Fibroblast of pulmonary artery (primary cell): ENCODE measurements around the gene LAG3.

Experiments
- DNase-seq: peaks from one replicate; pipeline ENCODE4 v3.0.0-alpha.2; 2010; ENCODE audit warnings: low read depth
- H3K4me3 ChIP-seq: replicated peaks from 2 replicates; pipeline ENCODE4 v1.5.1; 2011; ENCODE audit warnings: low read depth, mild to moderate bottlenecking, control low read depth, low read length, moderate library complexity
- TF ChIP-seq, protein P1 (sequence below): IDR thresholded peaks from 2 replicates; pipeline ENCODE4 v1.5.1; 2011; ENCODE audit warnings: mild to moderate bottlenecking, control low read depth, low read length, inconsistent platforms; ENCODE audit errors: missing control alignments

Gene LAG3

DNA sequence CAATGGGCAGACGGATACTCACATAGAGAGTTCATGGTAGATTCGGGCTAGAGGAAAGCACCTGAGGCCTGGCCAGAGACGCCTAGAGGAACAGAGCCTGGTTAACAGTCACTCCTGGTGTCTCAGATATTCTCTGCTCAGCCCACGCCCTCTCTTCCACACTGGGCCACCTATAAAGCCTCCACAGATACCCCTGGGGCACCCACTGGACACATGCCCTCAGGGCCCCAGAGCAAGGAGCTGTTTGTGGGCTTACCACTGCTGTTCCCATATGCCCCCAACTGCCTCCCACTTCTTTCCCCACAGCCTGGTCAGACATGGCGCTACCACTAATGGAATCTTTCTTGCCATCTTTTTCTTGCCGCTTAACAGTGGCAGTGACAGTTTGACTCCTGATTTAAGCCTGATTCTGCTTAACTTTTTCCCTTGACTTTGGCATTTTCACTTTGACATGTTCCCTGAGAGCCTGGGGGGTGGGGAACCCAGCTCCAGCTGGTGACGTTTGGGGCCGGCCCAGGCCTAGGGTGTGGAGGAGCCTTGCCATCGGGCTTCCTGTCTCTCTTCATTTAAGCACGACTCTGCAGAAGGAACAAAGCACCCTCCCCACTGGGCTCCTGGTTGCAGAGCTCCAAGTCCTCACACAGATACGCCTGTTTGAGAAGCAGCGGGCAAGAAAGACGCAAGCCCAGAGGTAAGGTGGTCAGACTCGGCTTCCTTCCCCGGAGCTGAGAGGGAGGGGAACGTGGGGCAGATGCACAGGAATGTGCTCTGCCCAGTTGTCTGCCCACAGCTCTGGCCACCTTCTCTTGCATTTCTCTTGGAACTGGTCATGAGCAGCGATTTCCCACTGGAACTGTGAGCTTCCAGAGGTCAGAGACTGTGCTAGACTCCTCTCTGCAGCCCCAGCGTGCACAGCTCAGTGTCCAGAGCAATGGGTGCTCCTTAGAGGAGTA, 16.9 kb downstream of the LAG3 start, which contains the start of gene CD4:
CD4 (plus strand) TSS at position 557 of the 953 bp plus-strand sequence. CDS start 10,611 bp downstream, outside the sequence.
- no peak for DNase-seq
- TF ChIP-seq, protein P1, sequence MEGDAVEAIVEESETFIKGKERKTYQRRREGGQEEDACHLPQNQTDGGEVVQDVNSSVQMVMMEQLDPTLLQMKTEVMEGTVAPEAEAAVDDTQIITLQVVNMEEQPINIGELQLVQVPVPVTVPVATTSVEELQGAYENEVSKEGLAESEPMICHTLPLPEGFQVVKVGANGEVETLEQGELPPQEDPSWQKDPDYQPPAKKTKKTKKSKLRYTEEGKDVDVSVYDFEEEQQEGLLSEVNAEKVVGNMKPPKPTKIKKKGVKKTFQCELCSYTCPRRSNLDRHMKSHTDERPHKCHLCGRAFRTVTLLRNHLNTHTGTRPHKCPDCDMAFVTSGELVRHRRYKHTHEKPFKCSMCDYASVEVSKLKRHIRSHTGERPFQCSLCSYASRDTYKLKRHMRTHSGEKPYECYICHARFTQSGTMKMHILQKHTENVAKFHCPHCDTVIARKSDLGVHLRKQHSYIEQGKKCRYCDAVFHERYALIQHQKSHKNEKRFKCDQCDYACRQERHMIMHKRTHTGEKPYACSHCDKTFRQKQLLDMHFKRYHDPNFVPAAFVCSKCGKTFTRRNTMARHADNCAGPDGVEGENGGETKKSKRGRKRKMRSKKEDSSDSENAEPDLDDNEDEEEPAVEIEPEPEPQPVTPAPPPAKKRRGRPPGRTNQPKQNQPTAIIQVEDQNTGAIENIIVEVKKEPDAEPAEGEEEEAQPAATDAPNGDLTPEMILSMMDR: no peak
- no peak within 1 kb of the TSS for H3K4me3 ChIP-seq

DNA sequence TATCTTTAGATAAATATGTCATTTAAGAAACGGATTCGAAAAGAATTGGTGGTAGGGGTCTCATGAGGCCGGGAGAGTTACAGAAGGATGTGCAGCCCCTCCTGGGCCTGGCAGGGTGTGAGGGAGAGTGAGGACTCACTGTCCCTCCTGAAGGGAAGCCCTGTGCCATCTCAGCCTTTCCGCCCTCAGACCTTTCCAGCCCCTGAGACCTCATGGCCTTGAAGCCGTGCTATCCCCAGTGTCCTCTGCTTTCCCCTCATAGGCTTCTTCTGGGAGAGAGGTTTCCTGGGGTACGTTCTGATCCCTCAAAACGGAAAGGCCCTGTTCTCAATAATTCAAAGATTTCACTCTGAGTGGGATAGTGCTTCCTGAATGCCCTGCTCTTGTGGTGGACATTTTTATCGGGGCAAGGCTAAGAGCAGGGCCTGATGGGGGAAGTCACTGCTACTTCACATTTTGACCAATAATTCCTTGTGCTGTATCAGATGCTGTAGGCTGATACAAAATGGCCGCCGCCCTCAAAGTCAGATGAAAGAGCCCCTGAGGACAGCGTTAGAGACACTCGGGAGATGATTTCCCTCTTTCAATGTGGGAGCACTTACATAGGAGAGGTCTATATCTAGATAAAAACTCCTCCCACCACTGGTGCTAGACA, 18.3 kb downstream of the LAG3 start:
- no peak for DNase-seq
- no peak overlapping the region for H3K4me3 ChIP-seq
- TF ChIP-seq, protein P1: no peak

DNA sequence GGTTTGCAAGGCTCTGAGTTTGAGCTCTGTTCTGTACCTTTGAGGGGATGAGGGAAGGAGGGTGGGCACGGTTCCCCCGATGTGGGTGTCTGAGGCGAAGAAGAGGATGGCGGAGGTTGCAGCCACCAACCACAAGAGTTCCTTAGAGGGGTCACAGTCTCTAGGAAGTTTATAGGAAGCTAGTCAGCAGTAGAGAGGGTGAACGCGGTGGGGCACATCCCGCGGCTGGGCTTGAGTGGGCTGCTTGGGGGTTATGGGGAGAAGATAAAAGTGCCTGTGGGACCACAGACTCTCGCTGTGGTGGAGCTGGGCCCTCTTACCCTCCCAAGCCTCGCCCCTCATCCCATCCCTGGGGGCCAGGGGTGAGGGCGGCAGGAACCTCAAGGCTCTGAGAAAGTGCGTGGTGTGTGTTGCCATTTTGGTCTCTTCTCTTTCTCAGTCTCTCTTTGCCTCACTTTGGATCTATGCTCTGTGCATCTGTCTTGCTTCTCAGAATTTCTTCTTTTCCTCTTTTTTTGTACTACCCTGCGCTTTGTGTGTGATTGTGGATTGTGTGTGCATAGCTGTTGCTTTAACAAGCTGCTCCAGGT, 19.7 kb downstream of the LAG3 start:
- DNase-seq: no peak
- TF ChIP-seq, protein P1: no peak
- no peak overlapping the region for H3K4me3 ChIP-seq

- TF ChIP-seq, protein P1: no peak
- peak; percentile 13 for DNase-seq
These were observed 20.3 kb downstream of the LAG3 start for GRCh38 chr12:6792522-6793201.

GRCh38 chr12:6795088-6795487, 22.8 kb downstream of the LAG3 start:
- no peak for DNase-seq
- no peak overlapping the region for H3K4me3 ChIP-seq
- TF ChIP-seq, protein P1: no peak

More at GRCh38 chr12:6792522-6793201, 20.3 kb downstream of the LAG3 start:
- no peak overlapping the region for H3K4me3 ChIP-seq

DNA sequence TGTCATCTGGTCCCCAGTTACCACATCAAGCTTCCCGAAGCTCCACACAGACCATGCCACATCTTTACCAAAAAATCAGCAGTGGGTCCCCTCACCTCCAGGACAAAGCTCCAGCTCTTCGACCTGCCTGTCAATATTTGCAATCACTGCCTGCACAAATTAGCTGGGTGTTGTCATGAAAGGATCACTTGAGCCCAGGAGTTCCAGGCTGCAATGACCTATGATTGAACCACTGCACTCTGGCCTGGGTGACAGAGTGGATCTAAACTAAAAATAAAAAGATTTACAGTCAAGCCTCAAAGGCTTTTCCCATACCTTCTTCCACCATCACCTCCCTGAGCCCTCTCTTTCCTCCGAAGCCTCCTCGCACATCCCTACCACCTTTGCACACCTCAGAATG, 24.3 kb downstream of the LAG3 start:
- TF ChIP-seq, protein P1: no peak
- no peak overlapping the region for H3K4me3 ChIP-seq

More for the DNA sequence above, 24.3 kb downstream of the LAG3 start:
- DNase-seq: no peak
